ENCODE data around the gene NMRK1.

DNA sequence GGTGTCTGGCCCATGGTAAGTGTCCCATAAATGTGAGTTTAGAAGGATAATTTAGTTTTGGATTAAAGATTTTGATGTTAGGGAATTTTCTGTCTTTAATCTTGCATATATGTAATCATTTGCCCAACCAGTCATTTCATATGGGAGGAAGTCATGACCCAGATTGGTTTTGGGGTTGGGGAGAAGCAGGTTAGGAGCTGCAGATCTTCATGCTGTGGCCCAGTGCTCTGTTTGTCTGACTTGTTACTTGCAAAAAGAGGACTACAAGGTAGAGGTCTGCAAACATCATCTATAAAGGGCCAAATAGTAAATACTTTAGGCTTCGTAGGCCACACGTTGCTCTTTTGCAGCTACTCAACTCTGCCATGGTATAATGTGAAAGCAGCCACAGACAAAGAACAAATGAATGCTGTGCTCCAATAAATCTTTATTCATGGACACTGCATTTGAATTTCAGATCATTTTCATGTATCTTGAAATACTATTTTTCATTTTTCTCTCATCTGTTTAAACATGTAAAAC lies 17.1 kb upstream of the NMRK1 start:
- TF ChIP-seq FOXM1 (IDR thresholded peaks at IDR 0.05; ENCODE audit: low read depth) (no peak), JUND (IDR thresholded peaks at IDR 0.05) (no peak), POLR2AphosphoS5 (IDR thresholded peaks at IDR 0.05; ENCODE audit: low read depth, low read length) (no peak), CHD2 (IDR thresholded peaks at IDR 0.05; ENCODE audit: low read length, partially characterized antibody) (no peak)
- TF ChIP-seq, protein P1, sequence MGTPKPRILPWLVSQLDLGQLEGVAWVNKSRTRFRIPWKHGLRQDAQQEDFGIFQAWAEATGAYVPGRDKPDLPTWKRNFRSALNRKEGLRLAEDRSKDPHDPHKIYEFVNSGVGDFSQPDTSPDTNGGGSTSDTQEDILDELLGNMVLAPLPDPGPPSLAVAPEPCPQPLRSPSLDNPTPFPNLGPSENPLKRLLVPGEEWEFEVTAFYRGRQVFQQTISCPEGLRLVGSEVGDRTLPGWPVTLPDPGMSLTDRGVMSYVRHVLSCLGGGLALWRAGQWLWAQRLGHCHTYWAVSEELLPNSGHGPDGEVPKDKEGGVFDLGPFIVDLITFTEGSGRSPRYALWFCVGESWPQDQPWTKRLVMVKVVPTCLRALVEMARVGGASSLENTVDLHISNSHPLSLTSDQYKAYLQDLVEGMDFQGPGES (IDR thresholded peaks at IDR 0.05; ENCODE audit: low read depth, low read length): no peak
- TF ChIP-seq, protein P2, sequence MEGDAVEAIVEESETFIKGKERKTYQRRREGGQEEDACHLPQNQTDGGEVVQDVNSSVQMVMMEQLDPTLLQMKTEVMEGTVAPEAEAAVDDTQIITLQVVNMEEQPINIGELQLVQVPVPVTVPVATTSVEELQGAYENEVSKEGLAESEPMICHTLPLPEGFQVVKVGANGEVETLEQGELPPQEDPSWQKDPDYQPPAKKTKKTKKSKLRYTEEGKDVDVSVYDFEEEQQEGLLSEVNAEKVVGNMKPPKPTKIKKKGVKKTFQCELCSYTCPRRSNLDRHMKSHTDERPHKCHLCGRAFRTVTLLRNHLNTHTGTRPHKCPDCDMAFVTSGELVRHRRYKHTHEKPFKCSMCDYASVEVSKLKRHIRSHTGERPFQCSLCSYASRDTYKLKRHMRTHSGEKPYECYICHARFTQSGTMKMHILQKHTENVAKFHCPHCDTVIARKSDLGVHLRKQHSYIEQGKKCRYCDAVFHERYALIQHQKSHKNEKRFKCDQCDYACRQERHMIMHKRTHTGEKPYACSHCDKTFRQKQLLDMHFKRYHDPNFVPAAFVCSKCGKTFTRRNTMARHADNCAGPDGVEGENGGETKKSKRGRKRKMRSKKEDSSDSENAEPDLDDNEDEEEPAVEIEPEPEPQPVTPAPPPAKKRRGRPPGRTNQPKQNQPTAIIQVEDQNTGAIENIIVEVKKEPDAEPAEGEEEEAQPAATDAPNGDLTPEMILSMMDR (IDR thresholded peaks at IDR 0.05): no peak
